ENCODE data around the gene TRAK2. TPM values are rescaled to one million over a fixed set of nuclear protein-coding genes. Genes with fewer than 3 reads are reported as not detected.

The TRAK2 gene
- total and polyA plus RNA-seq, 2 of the 13 experiments (the other 11 are each of a cell fraction or from before 2014, with no cell fraction given) = 7.7 to 21.0 TPM

DNA sequence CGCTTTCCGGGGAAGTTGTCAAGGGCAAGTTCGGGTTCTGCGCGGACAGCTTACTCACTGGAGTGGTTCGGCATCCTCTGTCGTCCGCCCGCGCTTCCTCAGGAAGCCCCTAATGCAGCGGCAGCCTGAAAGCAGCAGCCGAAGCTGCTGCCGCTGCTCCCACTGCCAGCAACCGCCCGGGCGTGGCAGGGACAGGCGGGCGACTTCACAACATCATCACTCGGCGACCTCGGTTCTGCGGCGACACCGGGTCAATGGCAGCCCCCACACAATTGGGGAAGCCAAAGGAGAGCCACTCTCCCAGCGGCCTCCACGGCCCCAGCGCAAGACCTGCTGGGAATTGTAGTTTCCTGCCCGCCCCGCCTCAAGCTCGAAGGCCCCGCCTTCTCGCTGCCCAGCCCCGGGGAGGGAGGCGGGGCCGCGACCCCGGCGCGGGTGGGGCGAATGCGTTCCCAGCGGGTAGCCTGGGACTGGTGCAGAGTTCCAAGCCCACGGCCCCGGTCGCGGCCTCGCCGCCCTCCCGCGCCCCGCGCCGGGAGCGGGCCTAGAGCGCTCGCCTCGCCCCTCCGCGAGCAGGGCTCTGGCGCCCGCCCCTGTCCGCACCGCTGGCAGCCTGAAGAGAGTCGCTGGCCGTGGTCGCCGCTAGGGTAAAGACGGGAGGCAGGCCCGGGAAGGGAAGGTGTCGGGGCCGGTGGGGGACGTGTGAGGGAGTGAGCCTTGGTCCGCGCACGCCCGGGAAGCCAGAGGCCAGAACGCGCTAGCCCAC lies at the start of gene TRAK2, which contains the start of gene STRADB (continued):
- peak; percentile 81 for TF ChIP-seq TSC22D2 (CRISPR knock-in tag; IDR thresholded peaks at IDR 0.05; ENCODE audit: borderline replicate concordance)
- no peak for TF ChIP-seq SMARCE1 (IDR thresholded peaks at IDR 0.05; ENCODE audit: borderline replicate concordance)
- TF ChIP-seq KAT7 (CRISPR knock-in tag; IDR thresholded peaks at IDR 0.05; ENCODE audit: borderline replicate concordance) = peak; percentile 84; the same call in 1 of the 2 replicates
- TF ChIP-seq ESRRA (CRISPR knock-in tag; IDR thresholded peaks at IDR 0.05; ENCODE audit: low read depth) = peak; percentile 58
- peak; percentile 43; the same call in 1 of the 2 replicates for TF ChIP-seq DNMT1 (CRISPR knock-in tag; IDR thresholded peaks at IDR 0.05)
- TF ChIP-seq HNRNPH1 (optimal IDR thresholded peaks at IDR 0.05; ENCODE audit: low read depth, low read length) = peak; percentile 32
- TF ChIP-seq, protein P1, sequence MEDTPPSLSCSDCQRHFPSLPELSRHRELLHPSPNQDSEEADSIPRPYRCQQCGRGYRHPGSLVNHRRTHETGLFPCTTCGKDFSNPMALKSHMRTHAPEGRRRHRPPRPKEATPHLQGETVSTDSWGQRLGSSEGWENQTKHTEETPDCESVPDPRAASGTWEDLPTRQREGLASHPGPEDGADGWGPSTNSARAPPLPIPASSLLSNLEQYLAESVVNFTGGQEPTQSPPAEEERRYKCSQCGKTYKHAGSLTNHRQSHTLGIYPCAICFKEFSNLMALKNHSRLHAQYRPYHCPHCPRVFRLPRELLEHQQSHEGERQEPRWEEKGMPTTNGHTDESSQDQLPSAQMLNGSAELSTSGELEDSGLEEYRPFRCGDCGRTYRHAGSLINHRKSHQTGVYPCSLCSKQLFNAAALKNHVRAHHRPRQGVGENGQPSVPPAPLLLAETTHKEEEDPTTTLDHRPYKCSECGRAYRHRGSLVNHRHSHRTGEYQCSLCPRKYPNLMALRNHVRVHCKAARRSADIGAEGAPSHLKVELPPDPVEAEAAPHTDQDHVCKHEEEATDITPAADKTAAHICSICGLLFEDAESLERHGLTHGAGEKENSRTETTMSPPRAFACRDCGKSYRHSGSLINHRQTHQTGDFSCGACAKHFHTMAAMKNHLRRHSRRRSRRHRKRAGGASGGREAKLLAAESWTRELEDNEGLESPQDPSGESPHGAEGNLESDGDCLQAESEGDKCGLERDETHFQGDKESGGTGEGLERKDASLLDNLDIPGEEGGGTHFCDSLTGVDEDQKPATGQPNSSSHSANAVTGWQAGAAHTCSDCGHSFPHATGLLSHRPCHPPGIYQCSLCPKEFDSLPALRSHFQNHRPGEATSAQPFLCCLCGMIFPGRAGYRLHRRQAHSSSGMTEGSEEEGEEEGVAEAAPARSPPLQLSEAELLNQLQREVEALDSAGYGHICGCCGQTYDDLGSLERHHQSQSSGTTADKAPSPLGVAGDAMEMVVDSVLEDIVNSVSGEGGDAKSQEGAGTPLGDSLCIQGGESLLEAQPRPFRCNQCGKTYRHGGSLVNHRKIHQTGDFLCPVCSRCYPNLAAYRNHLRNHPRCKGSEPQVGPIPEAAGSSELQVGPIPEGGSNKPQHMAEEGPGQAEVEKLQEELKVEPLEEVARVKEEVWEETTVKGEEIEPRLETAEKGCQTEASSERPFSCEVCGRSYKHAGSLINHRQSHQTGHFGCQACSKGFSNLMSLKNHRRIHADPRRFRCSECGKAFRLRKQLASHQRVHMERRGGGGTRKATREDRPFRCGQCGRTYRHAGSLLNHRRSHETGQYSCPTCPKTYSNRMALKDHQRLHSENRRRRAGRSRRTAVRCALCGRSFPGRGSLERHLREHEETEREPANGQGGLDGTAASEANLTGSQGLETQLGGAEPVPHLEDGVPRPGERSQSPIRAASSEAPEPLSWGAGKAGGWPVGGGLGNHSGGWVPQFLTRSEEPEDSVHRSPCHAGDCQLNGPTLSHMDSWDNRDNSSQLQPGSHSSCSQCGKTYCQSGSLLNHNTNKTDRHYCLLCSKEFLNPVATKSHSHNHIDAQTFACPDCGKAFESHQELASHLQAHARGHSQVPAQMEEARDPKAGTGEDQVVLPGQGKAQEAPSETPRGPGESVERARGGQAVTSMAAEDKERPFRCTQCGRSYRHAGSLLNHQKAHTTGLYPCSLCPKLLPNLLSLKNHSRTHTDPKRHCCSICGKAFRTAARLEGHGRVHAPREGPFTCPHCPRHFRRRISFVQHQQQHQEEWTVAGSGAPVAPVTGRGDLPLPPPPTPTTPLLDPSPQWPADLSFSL (CRISPR knock-in tag; IDR thresholded peaks at IDR 0.05) = no peak
- no peak for TF ChIP-seq XBP1 (CRISPR knock-in tag; IDR thresholded peaks at IDR 0.05)
- TF ChIP-seq MED1 (CRISPR knock-in tag; IDR thresholded peaks at IDR 0.05) = peak; percentile 70
- no peak for TF ChIP-seq TAF15 (IDR thresholded peaks at IDR 0.05; ENCODE audit: low read depth, low read length, poor library complexity, severe bottlenecking)
- no peak for TF ChIP-seq KAT2B (IDR thresholded peaks at IDR 0.05; ENCODE audit: borderline replicate concordance, low read depth, low read length)
- no peak for TF ChIP-seq HMGA1 (CRISPR knock-in tag; conservative IDR thresholded peaks at IDR 0.05)
- TF ChIP-seq SOX13 (IDR thresholded peaks at IDR 0.05) = peak; percentile 24; the same call in 1 of the 2 replicates
- TF ChIP-seq SOX13 (CRISPR knock-in tag; conservative IDR thresholded peaks at IDR 0.05 in 1 of 2, IDR thresholded peaks at IDR 0.05 in 1 of 2) = peak in 1 of 2 experiments; percentile 56; a peak in 1 of 4 replicates
- no peak; the same call in none of the 2 replicates for TF ChIP-seq ZNF766 (CRISPR knock-in tag; IDR thresholded peaks at IDR 0.05; ENCODE audit: borderline replicate concordance)
- peak; percentile 54; the same call in 1 of the 2 replicates for TF ChIP-seq ZNF775 (CRISPR knock-in tag; IDR thresholded peaks at IDR 0.05; ENCODE audit: borderline replicate concordance)
- TF ChIP-seq, protein P2, sequence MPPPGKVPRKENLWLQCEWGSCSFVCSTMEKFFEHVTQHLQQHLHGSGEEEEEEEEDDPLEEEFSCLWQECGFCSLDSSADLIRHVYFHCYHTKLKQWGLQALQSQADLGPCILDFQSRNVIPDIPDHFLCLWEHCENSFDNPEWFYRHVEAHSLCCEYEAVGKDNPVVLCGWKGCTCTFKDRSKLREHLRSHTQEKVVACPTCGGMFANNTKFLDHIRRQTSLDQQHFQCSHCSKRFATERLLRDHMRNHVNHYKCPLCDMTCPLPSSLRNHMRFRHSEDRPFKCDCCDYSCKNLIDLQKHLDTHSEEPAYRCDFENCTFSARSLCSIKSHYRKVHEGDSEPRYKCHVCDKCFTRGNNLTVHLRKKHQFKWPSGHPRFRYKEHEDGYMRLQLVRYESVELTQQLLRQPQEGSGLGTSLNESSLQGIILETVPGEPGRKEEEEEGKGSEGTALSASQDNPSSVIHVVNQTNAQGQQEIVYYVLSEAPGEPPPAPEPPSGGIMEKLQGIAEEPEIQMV (CRISPR knock-in tag; IDR thresholded peaks at IDR 0.05; ENCODE audit: low read depth) = peak; percentile 25
- no peak for TF ChIP-seq TEAD2 (CRISPR knock-in tag; IDR thresholded peaks at IDR 0.05)
- TF ChIP-seq RFXAP (CRISPR knock-in tag; IDR thresholded peaks at IDR 0.05; ENCODE audit: borderline replicate concordance) = peak; percentile 57; the same call in 1 of the 2 replicates
- TF ChIP-seq ZNF616 (CRISPR knock-in tag; IDR thresholded peaks at IDR 0.05; ENCODE audit: low read depth) = 0 out of 2 replicates have a peak, but pooled peaks have one; percentile 31
- peak; percentile 78; the same call in 1 of the 2 replicates for TF ChIP-seq NFKB2 (CRISPR knock-in tag; IDR thresholded peaks at IDR 0.05; ENCODE audit: borderline replicate concordance)

Measured in HepG2 (cell line).